Heart right ventricle (tissue), 16 donors: ENCODE results near the gene MCM7. TPM values are rescaled to one million over a fixed set of nuclear protein-coding genes. Genes with fewer than 3 reads are reported as not detected.

Experiments
- ATAC-seq, 8 donors: fragments of 200-7000 bp; cut with Tn5 transposase; one replicate each; pipeline ENCODE4 v1.9.1; 2020; ENCODE audit warnings: mild to moderate bottlenecking in 8 of 8, moderate library complexity in 8 of 8, moderate number of reproducible peaks in 1 of 8
- DNase-seq, 2 donors: peaks; one replicate each; pipeline ENCODE4 v3.0.0-alpha.2; 2020
- H3K27ac ChIP-seq, 10 donors: fragments of 200-600 bp; sonication (generic) in 2 of 10; one replicate each; pipeline versions ENCODE4 v1.5.0 to v1.8.0; 2020 to 2022; ENCODE audit warnings: mild to moderate bottlenecking in 3 of 10
- H3K27me3 ChIP-seq, 7 donors: fragments of 200-600 bp; one replicate each; pipeline ENCODE4 v1.8.0; 2021 to 2022; ENCODE audit warnings: mild to moderate bottlenecking in 2 of 7
- H3K36me3 ChIP-seq, 9 donors: fragments of 200-600 bp; sonication (generic) in 1 of 9; one replicate each; pipeline versions ENCODE4 v1.5.0 to v1.8.0; 2020 to 2022; ENCODE audit warnings: mild to moderate bottlenecking in 2 of 9
- H3K4me1 ChIP-seq, 9 donors: fragments of 200-600 bp; sonication (generic) in 1 of 9; one replicate each; pipeline versions ENCODE4 v1.5.0 to v1.8.0; 2020 to 2022; ENCODE audit warnings: mild to moderate bottlenecking in 4 of 9
- H3K4me3 ChIP-seq, 10 donors: fragments of 200-600 bp; sonication (generic) in 2 of 10; one replicate each; pipeline versions ENCODE4 v1.5.0 to v1.8.0; 2020 to 2022; ENCODE audit warnings: mild to moderate bottlenecking in 7 of 10, moderate library complexity in 2 of 10
- H3K9me3 ChIP-seq, 11 donors: fragments of 200-600 bp in 10 of 11; sonication (generic) in 2 of 11; one replicate each; pipeline versions ENCODE4 v1.5.0 to v1.8.0; 2013 to 2022; ENCODE audit warnings: mild to moderate bottlenecking in 2 of 11, control low read depth in 1 of 11, moderate library complexity in 1 of 11
- WGBS, 2 donors: extraction: QIAGEN DNeasy Blood & Tissue Kit; methylation state at CpG; one replicate each; pipeline ENCODE4 v1.1.7; 2013; ENCODE audit warnings: inconsistent platforms in 1 of 2; 5-methylcytosine and 5-hydroxymethylcytosine counted together
- intact Hi-C, 10 donors: fragments of 100-400 bp; cut with DNase I; formaldehyde crosslinking; loops; one replicate each; pipeline versions ENCODE4 v1.11.1 to v1.14.2; 2022
- polyA plus RNA-seq, 2 donors: library from polyadenylated mRNA; stranded (reverse); fragments of 200-250 nt; gene quantifications; one replicate each; pipeline ENCODE4 v1.2.3, GENCODE V29; 2013
- total RNA-seq, 10 donors: library from RNA; stranded (reverse); fragmentation: NEBNext Ultra II Directional in 3 of 10; extraction: Animal tissue kit (Norgen Biotek cat#: 25700) in 3 of 10; gene quantifications; one replicate each; pipeline versions ENCODE4 v1.2.1 to v1.2.4, GENCODE V29; 2021 to 2023
- TF ChIP-seq, protein P1 (sequence below), 9 donors: fragments of 200-600 bp; sonication (generic) in 2 of 9; IDR thresholded peaks; one replicate each; pipeline versions ENCODE4 v1.5.0 to v1.8.0; 2021 to 2022; ENCODE audit warnings: antibody characterized with exemption in 9 of 9, mild to moderate bottlenecking in 5 of 9, moderate library complexity in 1 of 9
- donor health status: Arrhythmogenic right ventricular cardiomyopathy.
- donor health status: ischemic (EF 13 %, LVEDD 7.1; RV severe dilation, severe dysfunction).
- donor health status: healthy with polysubstance abuse.
- donor health status: DM: no; HTN: yes; CAD: no.
- donor health status: DM: no; HTN: no; CAD: no.
- donor health status: ischemic (EF 25% LVEDD 6.9; RV normal size, moderate dysfunction).
- donor health status: ischemic (EF 25% LVEDD 5.7; RV mildly dilated, moderate dysfunction).
- donor health status: healthy.
- donor health status: DM: yes; HTN: yes; CAD: no.
- donor health status: Ischemic cardiomyopathy.
- donor health status: ischemic (EF 35%, LVEDD 5.7; RV mildly dilated, moderate dysfunction).
- donor health status: nonischemic (EF 11% LVEDD 7.7; RV severe dilation, severe dysfunction).
- donor health status: DM: yes; HTN: yes; CAD: no.
- donor health status: PGD.
- donor health status: ischemic (EF 29% LVEDD 5.4; RV normal size, mild dysfunction).
- donor health status: nonischemic (EF 23%, LVEDD 6.1; RV moderate dilation, normal function).

Gene MCM7
- total and polyA plus RNA-seq, 12 donors, result 11.6 to 30.4 (median 16.5) TPM

DNA sequence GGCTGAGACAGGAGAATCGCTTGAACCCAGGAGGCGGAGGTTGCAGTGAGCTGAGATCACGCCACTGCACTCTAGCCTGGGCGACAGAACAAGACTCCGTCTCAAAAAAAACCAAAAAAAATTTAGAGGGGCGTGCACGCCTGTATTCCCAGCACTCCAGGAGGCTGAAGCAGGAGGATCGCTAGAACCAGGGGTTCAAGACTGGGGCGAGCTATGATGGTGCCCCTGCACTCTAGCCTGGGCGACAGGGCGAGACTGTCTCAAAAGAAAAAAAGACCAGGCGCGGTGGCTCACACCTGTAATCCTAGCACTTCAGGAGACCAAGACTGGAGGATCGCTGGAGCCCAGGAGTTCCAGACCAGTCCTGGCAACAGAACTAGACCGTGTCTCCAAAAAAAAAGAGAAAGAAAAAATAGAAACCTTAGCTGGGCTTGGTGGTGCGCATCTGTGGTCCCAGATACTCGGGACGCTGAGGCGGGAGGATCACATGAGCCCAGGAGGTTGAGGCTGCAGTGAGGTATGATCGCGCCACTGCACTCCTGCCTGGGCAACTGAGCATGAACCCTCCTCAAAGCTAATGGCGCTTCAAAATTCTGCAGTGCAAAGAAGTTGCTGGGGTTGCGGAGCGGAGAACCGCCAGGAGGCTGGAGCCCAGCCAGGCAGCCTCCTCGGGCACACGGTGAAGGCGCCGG lies 25.2 kb upstream of the MCM7 start:
- no peaks in the 10 kb centered on the region for H3K9me3 ChIP-seq
- DNase-seq (no peak), ATAC-seq (peak in 7 of 8 donors; percentile 17 to 54 (median 47))
- intact Hi-C loops, result loop anchor here in 6 of 10 donors (2.0 to 10.0 kb wide), 5 partner anchors 39 to 212 kb away; partner anchors contain the start of genes COPS6 (in 1 of the 6), TRIM4 (in 1 of the 6) and ZNF3 (in 1 of the 6)
- H3K4me1 ChIP-seq, result peaks cover 11 to 42% (median 22%) of the 10 kb centered on the region in 9 donors
- peak overlapping the region; percentile 81 to 98 (median 94) for H3K4me3 ChIP-seq
- H3K27ac ChIP-seq, result peak overlapping the region; percentile 82 to 98 (median 96)
- peaks cover 0 to 15% (median 0%) of the 10 kb centered on the region in 9 donors for H3K36me3 ChIP-seq
- WGBS, 2 donors, result 15 to 16% methylated on average over 29 of the region's 29 CpGs
- TF ChIP-seq, protein P1, sequence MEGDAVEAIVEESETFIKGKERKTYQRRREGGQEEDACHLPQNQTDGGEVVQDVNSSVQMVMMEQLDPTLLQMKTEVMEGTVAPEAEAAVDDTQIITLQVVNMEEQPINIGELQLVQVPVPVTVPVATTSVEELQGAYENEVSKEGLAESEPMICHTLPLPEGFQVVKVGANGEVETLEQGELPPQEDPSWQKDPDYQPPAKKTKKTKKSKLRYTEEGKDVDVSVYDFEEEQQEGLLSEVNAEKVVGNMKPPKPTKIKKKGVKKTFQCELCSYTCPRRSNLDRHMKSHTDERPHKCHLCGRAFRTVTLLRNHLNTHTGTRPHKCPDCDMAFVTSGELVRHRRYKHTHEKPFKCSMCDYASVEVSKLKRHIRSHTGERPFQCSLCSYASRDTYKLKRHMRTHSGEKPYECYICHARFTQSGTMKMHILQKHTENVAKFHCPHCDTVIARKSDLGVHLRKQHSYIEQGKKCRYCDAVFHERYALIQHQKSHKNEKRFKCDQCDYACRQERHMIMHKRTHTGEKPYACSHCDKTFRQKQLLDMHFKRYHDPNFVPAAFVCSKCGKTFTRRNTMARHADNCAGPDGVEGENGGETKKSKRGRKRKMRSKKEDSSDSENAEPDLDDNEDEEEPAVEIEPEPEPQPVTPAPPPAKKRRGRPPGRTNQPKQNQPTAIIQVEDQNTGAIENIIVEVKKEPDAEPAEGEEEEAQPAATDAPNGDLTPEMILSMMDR (IDR thresholded peaks at IDR 0.05), result no peak
- H3K27me3 ChIP-seq, result no peaks in the 10 kb centered on the region

DNA sequence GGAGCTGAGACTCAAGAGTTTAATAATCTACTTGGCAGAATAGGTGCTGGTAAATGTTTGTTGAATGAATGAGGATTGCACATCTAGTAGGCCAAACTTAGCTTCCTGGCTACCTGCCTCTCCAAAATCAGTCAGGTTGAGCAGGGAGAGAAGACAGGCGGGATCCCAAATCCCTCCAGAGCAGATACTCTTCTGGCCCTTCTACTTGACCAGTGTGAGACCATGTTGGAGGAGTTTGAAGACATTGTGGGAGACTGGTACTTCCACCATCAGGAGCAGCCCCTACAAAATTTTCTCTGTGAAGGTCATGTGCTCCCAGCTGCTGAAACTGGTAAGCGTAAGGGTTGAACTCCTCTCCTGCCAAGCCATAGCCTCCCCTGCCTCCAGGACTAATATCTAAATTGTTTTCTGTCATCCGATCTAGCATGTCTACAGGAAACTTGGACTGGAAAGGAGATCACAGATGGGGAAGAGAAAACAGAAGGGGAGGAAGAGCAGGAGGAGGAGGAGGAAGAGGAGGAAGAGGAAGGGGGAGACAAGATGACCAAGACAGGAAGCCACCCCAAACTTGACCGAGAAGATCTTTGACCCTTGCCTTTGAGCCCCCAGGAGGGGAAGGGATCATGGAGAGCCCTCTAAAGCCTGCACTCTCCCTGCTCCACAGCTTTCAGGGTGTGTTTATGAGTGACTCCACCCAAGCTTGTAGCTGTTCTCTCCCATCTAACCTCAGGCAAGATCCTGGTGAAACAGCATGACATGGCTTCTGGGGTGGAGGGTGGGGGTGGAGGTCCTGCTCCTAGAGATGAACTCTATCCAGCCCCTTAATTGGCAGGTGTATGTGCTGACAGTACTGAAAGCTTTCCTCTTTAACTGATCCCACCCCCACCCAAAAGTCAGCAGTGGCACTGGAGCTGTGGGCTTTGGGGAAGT lies 23.4 kb upstream of the MCM7 start:
- Histone ChIP-seq H3K27me3 (no peaks in the 10 kb centered on the region), H3K9me3 (no peaks in the 10 kb centered on the region), H3K36me3 (peaks cover 0 to 15% (median 0%) of the 10 kb centered on the region in 9 donors), H3K4me3 (no peak overlapping the region), H3K4me1 (peaks cover 13 to 46% (median 32%) of the 10 kb centered on the region in 9 donors), H3K27ac (no peak overlapping the region)
- no peak for ATAC-seq
- DNase-seq, result no peak
- intact Hi-C loops, result loop anchor here in 5 of 10 donors (5.0 to 10.0 kb wide), 4 partner anchors 37 to 210 kb away; partner anchors contain the start of genes COPS6 (in 1 of the 5) and TRIM4 (in 1 of the 5)
- TF ChIP-seq, protein P1 (IDR thresholded peaks at IDR 0.05), result no peak
- WGBS, 2 donors, result 68 to 73% methylated on average over 4 of the region's 4 CpGs

DNA sequence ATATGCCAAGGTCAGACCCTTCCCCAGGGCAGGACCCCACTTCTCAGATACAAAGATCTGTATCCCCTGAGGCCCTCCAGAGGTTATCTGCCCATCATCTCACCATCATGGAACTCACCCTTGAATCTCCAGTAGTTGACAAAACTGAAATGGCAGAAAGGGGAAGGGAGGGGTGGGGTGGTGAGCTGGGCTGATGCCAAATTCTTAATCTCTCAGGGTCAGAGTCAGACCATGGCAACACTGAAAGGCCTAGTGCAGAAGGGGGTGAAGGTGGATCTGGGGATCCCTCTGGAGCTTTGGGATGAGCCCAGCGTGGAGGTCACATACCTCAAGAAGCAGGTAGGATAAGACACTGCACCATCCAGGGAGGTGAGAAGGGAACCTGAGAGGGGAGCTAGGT lies 21.4 kb upstream of the MCM7 start:
- ATAC-seq, result no peak
- intact Hi-C loops, result loop anchor here in 1 of 10 donors (10.0 kb wide), 1 partner anchor 208 kb away; the partner anchor contains the start of gene TRIM4
- H3K36me3 ChIP-seq, result peaks cover 0 to 15% (median 0%) of the 10 kb centered on the region in 9 donors
- 89 to 95% methylated on average over 1 of the region's 1 CpG for WGBS, 2 donors
- no peak overlapping the region for H3K27ac ChIP-seq
- H3K4me1 ChIP-seq, result peaks cover 10 to 43% (median 32%) of the 10 kb centered on the region in 9 donors
- no peaks in the 10 kb centered on the region for H3K9me3 ChIP-seq
- TF ChIP-seq, protein P1 (IDR thresholded peaks at IDR 0.05), result no peak
- no peaks in the 10 kb centered on the region for H3K27me3 ChIP-seq
- no peak for DNase-seq
- H3K4me3 ChIP-seq, result no peak overlapping the region

DNA sequence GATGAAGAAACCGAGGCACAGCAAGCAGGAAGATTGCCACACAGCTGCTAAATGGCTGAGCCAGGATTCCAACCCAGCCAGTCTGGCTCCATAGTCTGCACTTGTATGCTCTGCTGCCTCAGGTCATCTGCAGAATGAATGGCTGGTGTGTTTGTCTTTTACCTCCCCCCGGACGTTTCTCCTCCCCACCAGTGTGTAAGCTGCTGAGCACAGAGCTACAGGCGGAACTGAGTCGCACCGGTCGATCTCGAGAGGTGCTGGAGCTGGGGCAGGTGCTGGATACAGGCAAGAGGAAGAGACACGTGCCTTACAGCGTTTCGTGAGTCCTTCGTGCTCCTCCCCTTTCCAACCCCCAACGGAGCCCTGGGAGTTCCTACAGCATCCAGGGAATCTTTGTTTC lies 20.9 kb upstream of the MCM7 start:
- Histone ChIP-seq H3K9me3 (no peaks in the 10 kb centered on the region), H3K4me3 (no peak overlapping the region), H3K27ac (no peak overlapping the region), H3K36me3 (peaks cover 0 to 15% (median 0%) of the 10 kb centered on the region in 9 donors), H3K4me1 (peaks cover 8 to 42% (median 27%) of the 10 kb centered on the region in 9 donors), H3K27me3 (no peaks in the 10 kb centered on the region)
- DNase-seq, result no peak
- TF ChIP-seq, protein P1 (IDR thresholded peaks at IDR 0.05), result no peak
- ATAC-seq, result no peak
- intact Hi-C loops, result loop anchor here in 1 of 10 donors (10.0 kb wide), 1 partner anchor 207 kb away; the partner anchor contains the start of gene TRIM4
- WGBS, 2 donors, result 71 to 82% methylated on average over 13 of the region's 13 CpGs
